ENCODE measurements around the gene MEGF6. TPM values are rescaled to one million over a fixed set of nuclear protein-coding genes. Genes with fewer than 3 reads are reported as not detected.

Gene MEGF6
- total and polyA plus RNA-seq, 9 of the 15 experiments (the other 6 are each of a cell fraction or from before 2014, with no cell fraction given) = 0.03 to 1.7 (median 0.24) TPM; not detected in 3

- WGBS (ENCODE audit: insufficient coverage, low coverage, missing lambda C conversion rate) = 24% methylated on average over 7 of the region's 7 CpGs
- no peaks in the 10 kb centered on the region for H3K9me3 ChIP-seq (replicated peaks; ENCODE audit: control insufficient read depth, insufficient read depth, low read depth, low read length)
- intact Hi-C loops (cut with micrococcal nuclease) = no loop called here
- no peak for FAIRE-seq
- no peak overlapping the region for H3K4me3 ChIP-seq
- ChIA-PET POLR2A (no interaction called here), CTCF (ENCODE audit: low intra/inter-chr PET ratio) (no interaction called here)
- no peak overlapping the region for H3K9ac ChIP-seq (ENCODE audit: insufficient read depth in 1 of 2, low read depth in 2 of 2, low read length in 2 of 2)
- TF ChIP-seq SPI1 (IDR thresholded peaks at IDR 0.05; ENCODE audit: borderline replicate concordance, low read depth, low read length) (no peak), BRCA1 (IDR thresholded peaks at IDR 0.05) (no peak), BRCA1 (CRISPR knock-in tag; IDR thresholded peaks at IDR 0.05) (no peak), SNRNP70 (optimal IDR thresholded peaks at IDR 0.05; ENCODE audit: low read depth, low read length) (no peak)
- TF ChIP-seq, protein P1, sequence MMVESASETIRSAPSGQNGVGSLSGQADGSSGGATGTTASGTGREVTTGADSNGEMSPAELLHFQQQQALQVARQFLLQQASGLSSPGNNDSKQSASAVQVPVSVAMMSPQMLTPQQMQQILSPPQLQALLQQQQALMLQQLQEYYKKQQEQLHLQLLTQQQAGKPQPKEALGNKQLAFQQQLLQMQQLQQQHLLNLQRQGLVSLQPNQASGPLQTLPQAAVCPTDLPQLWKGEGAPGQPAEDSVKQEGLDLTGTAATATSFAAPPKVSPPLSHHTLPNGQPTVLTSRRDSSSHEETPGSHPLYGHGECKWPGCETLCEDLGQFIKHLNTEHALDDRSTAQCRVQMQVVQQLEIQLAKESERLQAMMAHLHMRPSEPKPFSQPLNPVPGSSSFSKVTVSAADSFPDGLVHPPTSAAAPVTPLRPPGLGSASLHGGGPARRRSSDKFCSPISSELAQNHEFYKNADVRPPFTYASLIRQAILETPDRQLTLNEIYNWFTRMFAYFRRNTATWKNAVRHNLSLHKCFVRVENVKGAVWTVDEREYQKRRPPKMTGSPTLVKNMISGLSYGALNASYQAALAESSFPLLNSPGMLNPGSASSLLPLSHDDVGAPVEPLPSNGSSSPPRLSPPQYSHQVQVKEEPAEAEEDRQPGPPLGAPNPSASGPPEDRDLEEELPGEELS (CRISPR knock-in tag; IDR thresholded peaks at IDR 0.05; ENCODE audit: borderline replicate concordance) = no peak
- TF ChIP-seq, protein P2, sequence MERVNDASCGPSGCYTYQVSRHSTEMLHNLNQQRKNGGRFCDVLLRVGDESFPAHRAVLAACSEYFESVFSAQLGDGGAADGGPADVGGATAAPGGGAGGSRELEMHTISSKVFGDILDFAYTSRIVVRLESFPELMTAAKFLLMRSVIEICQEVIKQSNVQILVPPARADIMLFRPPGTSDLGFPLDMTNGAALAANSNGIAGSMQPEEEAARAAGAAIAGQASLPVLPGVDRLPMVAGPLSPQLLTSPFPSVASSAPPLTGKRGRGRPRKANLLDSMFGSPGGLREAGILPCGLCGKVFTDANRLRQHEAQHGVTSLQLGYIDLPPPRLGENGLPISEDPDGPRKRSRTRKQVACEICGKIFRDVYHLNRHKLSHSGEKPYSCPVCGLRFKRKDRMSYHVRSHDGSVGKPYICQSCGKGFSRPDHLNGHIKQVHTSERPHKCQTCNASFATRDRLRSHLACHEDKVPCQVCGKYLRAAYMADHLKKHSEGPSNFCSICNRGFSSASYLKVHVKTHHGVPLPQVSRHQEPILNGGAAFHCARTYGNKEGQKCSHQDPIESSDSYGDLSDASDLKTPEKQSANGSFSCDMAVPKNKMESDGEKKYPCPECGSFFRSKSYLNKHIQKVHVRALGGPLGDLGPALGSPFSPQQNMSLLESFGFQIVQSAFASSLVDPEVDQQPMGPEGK (CRISPR knock-in tag; IDR thresholded peaks at IDR 0.05; ENCODE audit: borderline replicate concordance) = no peak
- H4K20me1 ChIP-seq (replicated peaks; ENCODE audit: control insufficient read depth, insufficient read depth, low read length) = peaks cover 25% of the 10 kb centered on the region
- H3K36me3 ChIP-seq (ENCODE audit: control insufficient read depth, insufficient read depth, low read length) = no peaks in the 10 kb centered on the region
- in situ Hi-C loops (cut with MboI) = no loop called here
- H3K27me3 ChIP-seq (ENCODE audit: control insufficient read depth in 2 of 2, insufficient read depth in 2 of 2, low read length in 2 of 2) = peaks cover 26 to 80% of the 10 kb centered on the region in 2 experiments; a peak in 4 of 5 replicates
- peaks cover 4 to 23% of the 10 kb centered on the region in 2 experiments; a peak in 3 of 5 replicates for H3K4me1 ChIP-seq (replicated peaks in 1 of 2; ENCODE audit: control insufficient read depth in 2 of 2, insufficient read depth in 2 of 2, low read length in 2 of 2)
- H3K27ac ChIP-seq (ENCODE audit: extremely low read depth, low read depth, low read length) = no peak overlapping the region
- ATAC-seq = no peak
- H3K9me1 ChIP-seq (ENCODE audit: control insufficient read depth, insufficient read depth, low read length) = no peaks in the 10 kb centered on the region
- no peak overlapping the region for H2AFZ ChIP-seq (ENCODE audit: low read depth, low read length)
- DNase-seq (ENCODE audit: extremely low read depth in 1 of 4, low spot score in 3 of 4) = no peak
- H3K79me2 ChIP-seq (ENCODE audit: control insufficient read depth, insufficient read depth, low read length) = no peaks in the 10 kb centered on the region
- no peak overlapping the region for H3K4me2 ChIP-seq (ENCODE audit: insufficient read depth, low read length)
- BruUV-seq (replicated peaks) = no TSS peak
These were observed 815 bp upstream of the MEGF6 start for GRCh38 chr1:3612123-3612522.

Data from K562 (cell line).